GM18505 (cell line): ENCODE data around the gene NFKBIL1.

Source experiments
- ATAC-seq: cut with Tn5 transposase; IDR thresholded peaks from one replicate; pipeline ENCODE4 v1.9.1; 2021; ENCODE audit not compliant: unreplicated experiment
- POLR2A ChIP-seq: IDR thresholded peaks from 4 replicates; pipeline ENCODE4 v1.6.1; 2011; ENCODE audit warnings: borderline replicate concordance; ENCODE audit not compliant: insufficient read depth, insufficient read length; ENCODE audit errors: extremely low read depth

The NFKBIL1 gene

GRCh38 chr6:31560697-31561058 is 13.3 kb downstream of the NFKBIL1 start:
- no peak for ATAC-seq
- no peak for TF ChIP-seq POLR2A

GRCh38 chr6:31567531-31568370 is 20.3 kb downstream of the NFKBIL1 start:
- TF ChIP-seq POLR2A = no peak
- no peak for ATAC-seq

- peak; percentile 48 for ATAC-seq
- no peak for TF ChIP-seq POLR2A
Measured at GRCh38 chr6:31568537-31568961, 21.1 kb downstream of the NFKBIL1 start.

- no peak for ATAC-seq
Measured at GRCh38 chr6:31569861-31570536, 22.6 kb downstream of the NFKBIL1 start.

GRCh38 chr6:31572041-31572911 is 24.9 kb downstream of the NFKBIL1 start, which contains the start of gene LTA:
Gene LTA (plus strand): TSS chr6:31572289. CDS start chr6:31572743, 454 bp downstream.
- ATAC-seq = no peak

More at GRCh38 chr6:31569861-31570536, 22.6 kb downstream of the NFKBIL1 start:
- no peak for TF ChIP-seq POLR2A

GRCh38 chr6:31573239-31574105 is 26.1 kb downstream of the NFKBIL1 start:
- TF ChIP-seq POLR2A = no peak
- ATAC-seq = no peak

More at GRCh38 chr6:31572041-31572911, 24.9 kb downstream of the NFKBIL1 start, which contains the start of gene LTA:
- peak; percentile 90 for TF ChIP-seq POLR2A

GRCh38 chr6:31574106-31575061 is 27.0 kb downstream of the NFKBIL1 start:
- no peak for ATAC-seq
- peak; percentile 66 for TF ChIP-seq POLR2A

- peak; percentile 100 for TF ChIP-seq POLR2A
- no peak for ATAC-seq
Measured at GRCh38 chr6:31575335-31575901, 28.0 kb downstream of the NFKBIL1 start, which contains the start of gene TNF. Gene TNF (plus strand): TSS chr6:31575565. CDS start chr6:31575742, 177 bp downstream.

- TF ChIP-seq POLR2A = no peak
- ATAC-seq = no peak
Measured at GRCh38 chr6:31575952-31576685, 28.7 kb downstream of the NFKBIL1 start.

- no peak for ATAC-seq
- peak; percentile 76 for TF ChIP-seq POLR2A
Measured at GRCh38 chr6:31576897-31577578, 29.6 kb downstream of the NFKBIL1 start.
